ENCODE measurements around the gene ADAMTS17. TPM values are rescaled to one million over a fixed set of nuclear protein-coding genes. Genes with fewer than 3 reads are reported as not detected.

ADAMTS17 gene
- total and polyA plus RNA-seq, 11 donors: 0.30 to 2.4 (median 1.2) TPM

- ATAC-seq (peak; percentile 47 to 91 (median 86)), DNase-seq (peak in 4 of 5 donors; percentile 35 to 59 (median 48))
- Histone ChIP-seq H3K4me1 (peaks cover 0 to 10% (median 4%) of the 10 kb centered on the region in 12 donors), H3K27me3 (no peaks in the 10 kb centered on the region), H3K27ac (peak overlapping the region in 6 of 12 donors; percentile 20 to 51 (median 41)), H3K9me3 (peaks cover 0 to 3% (median 0%) of the 10 kb centered on the region in 12 donors), H3K36me3 (no peaks in the 10 kb centered on the region), H3K4me3 (no peak overlapping the region)
- no peak for TF ChIP-seq POLR2A (IDR thresholded peaks at IDR 0.05)
- WGBS, 4 donors: 57 to 64% (median 61%) methylated on average over 7 of the region's 7 CpGs
- intact Hi-C loops (cut with DNase I): no loop called here
Measured at GRCh38 chr15:100082761-100083402, 258.9 kb downstream of the ADAMTS17 start.

- intact Hi-C loops (cut with DNase I): no loop called here
- Histone ChIP-seq H3K9me3 (peaks cover 0 to 3% (median 0%) of the 10 kb centered on the region in 12 donors), H3K4me1 (peaks cover 0 to 10% (median 4%) of the 10 kb centered on the region in 12 donors), H3K27me3 (no peaks in the 10 kb centered on the region), H3K4me3 (no peak overlapping the region), H3K36me3 (no peaks in the 10 kb centered on the region), H3K27ac (no peak overlapping the region)
- TF ChIP-seq POLR2A (IDR thresholded peaks at IDR 0.05): no peak
- TF ChIP-seq, protein P1, sequence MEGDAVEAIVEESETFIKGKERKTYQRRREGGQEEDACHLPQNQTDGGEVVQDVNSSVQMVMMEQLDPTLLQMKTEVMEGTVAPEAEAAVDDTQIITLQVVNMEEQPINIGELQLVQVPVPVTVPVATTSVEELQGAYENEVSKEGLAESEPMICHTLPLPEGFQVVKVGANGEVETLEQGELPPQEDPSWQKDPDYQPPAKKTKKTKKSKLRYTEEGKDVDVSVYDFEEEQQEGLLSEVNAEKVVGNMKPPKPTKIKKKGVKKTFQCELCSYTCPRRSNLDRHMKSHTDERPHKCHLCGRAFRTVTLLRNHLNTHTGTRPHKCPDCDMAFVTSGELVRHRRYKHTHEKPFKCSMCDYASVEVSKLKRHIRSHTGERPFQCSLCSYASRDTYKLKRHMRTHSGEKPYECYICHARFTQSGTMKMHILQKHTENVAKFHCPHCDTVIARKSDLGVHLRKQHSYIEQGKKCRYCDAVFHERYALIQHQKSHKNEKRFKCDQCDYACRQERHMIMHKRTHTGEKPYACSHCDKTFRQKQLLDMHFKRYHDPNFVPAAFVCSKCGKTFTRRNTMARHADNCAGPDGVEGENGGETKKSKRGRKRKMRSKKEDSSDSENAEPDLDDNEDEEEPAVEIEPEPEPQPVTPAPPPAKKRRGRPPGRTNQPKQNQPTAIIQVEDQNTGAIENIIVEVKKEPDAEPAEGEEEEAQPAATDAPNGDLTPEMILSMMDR (IDR thresholded peaks at IDR 0.05): no peak
- ATAC-seq (no peak), DNase-seq (no peak)
- 90 to 95% (median 93%) methylated on average over 4 of the region's 4 CpGs for WGBS, 4 donors
Measured at GRCh38 chr15:100081454-100081853, 260.3 kb downstream of the ADAMTS17 start.

GRCh38 chr15:100078511-100079220 is 263.1 kb downstream of the ADAMTS17 start:
- H3K4me3 ChIP-seq: no peak overlapping the region
- WGBS, 4 donors: 69 to 87% (median 80%) methylated on average over 6 of the region's 6 CpGs
- intact Hi-C loops (cut with DNase I): loop anchor here in 2 of 10 donors (10.0 kb wide), 2 partner anchors 54 to 56 kb away; no protein-coding TSS in a partner anchor
- TF ChIP-seq POLR2A (IDR thresholded peaks at IDR 0.05): no peak
- TF ChIP-seq, protein P1 (IDR thresholded peaks at IDR 0.05): no peak
- no peak for ATAC-seq
- H3K27ac ChIP-seq: no peak overlapping the region
- H3K36me3 ChIP-seq: no peaks in the 10 kb centered on the region
- DNase-seq: no peak
- H3K9me3 ChIP-seq: no peaks in the 10 kb centered on the region
- H3K27me3 ChIP-seq: no peaks in the 10 kb centered on the region
- peaks cover 0 to 14% (median 5%) of the 10 kb centered on the region in 12 donors for H3K4me1 ChIP-seq

GRCh38 chr15:100075229-100075628 is 266.5 kb downstream of the ADAMTS17 start:
- DNase-seq: no peak

More at GRCh38 chr15:100075229-100075628, 266.5 kb downstream of the ADAMTS17 start:
- peaks cover 0 to 8% (median 0%) of the 10 kb centered on the region in 12 donors for H3K4me1 ChIP-seq
- intact Hi-C loops (cut with DNase I): loop anchor here in 2 of 10 donors (10.0 kb wide), 2 partner anchors 50 to 60 kb away; no protein-coding TSS in a partner anchor
- H3K27ac ChIP-seq: no peak overlapping the region
- 5 to 46% (median 25%) methylated on average over 1 of the region's 1 CpG for WGBS, 4 donors
- no peak overlapping the region for H3K4me3 ChIP-seq
- TF ChIP-seq, protein P1 (IDR thresholded peaks at IDR 0.05): no peak
- no peak for TF ChIP-seq POLR2A (IDR thresholded peaks at IDR 0.05)
- H3K27me3 ChIP-seq: no peaks in the 10 kb centered on the region
- ATAC-seq: peak in 1 of 4 donors; percentile 44
- peaks cover 0 to 3% (median 0%) of the 10 kb centered on the region in 12 donors for H3K9me3 ChIP-seq
- no peaks in the 10 kb centered on the region for H3K36me3 ChIP-seq

Data from heart left ventricle (tissue), 16 donors.